ENCODE data around the gene RNF115. TPM values are rescaled to one million over a fixed set of nuclear protein-coding genes. Genes with fewer than 3 reads are reported as not detected.
"Not testable (repeated sequence)": the region's sequence is repeated elsewhere in the genome, so short reads cannot be mapped to it uniquely, and the experiment has no call there.

RNF115 gene
- total RNA-seq, 4 donors from 2014 or later, result 23.7 to 24.9 (median 23.8) TPM

- DNase-seq (ENCODE audit: low spot score in 2 of 2), result no peak
- no peak overlapping the region for H3K27ac ChIP-seq
- no peak for TF ChIP-seq EP300 (IDR thresholded peaks at IDR 0.05)
- TF ChIP-seq, protein P1, sequence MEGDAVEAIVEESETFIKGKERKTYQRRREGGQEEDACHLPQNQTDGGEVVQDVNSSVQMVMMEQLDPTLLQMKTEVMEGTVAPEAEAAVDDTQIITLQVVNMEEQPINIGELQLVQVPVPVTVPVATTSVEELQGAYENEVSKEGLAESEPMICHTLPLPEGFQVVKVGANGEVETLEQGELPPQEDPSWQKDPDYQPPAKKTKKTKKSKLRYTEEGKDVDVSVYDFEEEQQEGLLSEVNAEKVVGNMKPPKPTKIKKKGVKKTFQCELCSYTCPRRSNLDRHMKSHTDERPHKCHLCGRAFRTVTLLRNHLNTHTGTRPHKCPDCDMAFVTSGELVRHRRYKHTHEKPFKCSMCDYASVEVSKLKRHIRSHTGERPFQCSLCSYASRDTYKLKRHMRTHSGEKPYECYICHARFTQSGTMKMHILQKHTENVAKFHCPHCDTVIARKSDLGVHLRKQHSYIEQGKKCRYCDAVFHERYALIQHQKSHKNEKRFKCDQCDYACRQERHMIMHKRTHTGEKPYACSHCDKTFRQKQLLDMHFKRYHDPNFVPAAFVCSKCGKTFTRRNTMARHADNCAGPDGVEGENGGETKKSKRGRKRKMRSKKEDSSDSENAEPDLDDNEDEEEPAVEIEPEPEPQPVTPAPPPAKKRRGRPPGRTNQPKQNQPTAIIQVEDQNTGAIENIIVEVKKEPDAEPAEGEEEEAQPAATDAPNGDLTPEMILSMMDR (IDR thresholded peaks at IDR 0.05), result no peak
- no peak for TF ChIP-seq POLR2A (IDR thresholded peaks at IDR 0.05)
- H3K27me3 ChIP-seq, result no peaks in the 10 kb centered on the region
- H3K36me3 ChIP-seq, result peaks cover 5 to 70% (median 10%) of the 10 kb centered on the region in 3 donors
- no peaks in the 10 kb centered on the region for H3K9me3 ChIP-seq
- no peak overlapping the region for H3K4me3 ChIP-seq
- peaks cover 0 to 20% (median 7%) of the 10 kb centered on the region in 4 donors for H3K4me1 ChIP-seq
Observed at GRCh38 chr1:145827966-145828365, 4.1 kb upstream of the RNF115 start.

GRCh38 chr1:145826030-145826429 is 2.1 kb upstream of the RNF115 start:
- WGBS, 2 donors, result 89 to 91% methylated on average over 2 of the region's 2 CpGs
- peaks cover 3 to 50% (median 5%) of the 10 kb centered on the region in 3 donors for H3K36me3 ChIP-seq
- peaks cover 0 to 20% (median 7%) of the 10 kb centered on the region in 4 donors for H3K4me1 ChIP-seq
- no peaks in the 10 kb centered on the region for H3K27me3 ChIP-seq
- H3K4me3 ChIP-seq, result no peak overlapping the region
- TF ChIP-seq, protein P1 (IDR thresholded peaks at IDR 0.05), result no peak
- no peak for TF ChIP-seq EP300 (IDR thresholded peaks at IDR 0.05)
- TF ChIP-seq POLR2A (IDR thresholded peaks at IDR 0.05), result no peak
- no peak for DNase-seq (ENCODE audit: low spot score in 2 of 2)
- H3K27ac ChIP-seq, result no peak overlapping the region
- no peaks in the 10 kb centered on the region for H3K9me3 ChIP-seq

- Histone ChIP-seq H3K9me3 (no peaks in the 10 kb centered on the region), H3K36me3 (peaks cover 0 to 35% (median 5%) of the 10 kb centered on the region in 3 donors), H3K27me3 (no peaks in the 10 kb centered on the region), H3K27ac (peak overlapping the region; percentile 84 to 96 (median 93)), H3K4me3 (peak overlapping the region; percentile 73 to 96 (median 79)), H3K4me1 (peaks cover 0 to 20% (median 7%) of the 10 kb centered on the region in 4 donors)
- 2 to 3% methylated on average over 7 of the region's 7 CpGs for WGBS, 2 donors
- TF ChIP-seq POLR2A (IDR thresholded peaks at IDR 0.05) (no peak), EP300 (IDR thresholded peaks at IDR 0.05) (no peak)
- TF ChIP-seq, protein P1 (IDR thresholded peaks at IDR 0.05), result no peak
- DNase-seq (ENCODE audit: low spot score in 2 of 2), result no peak
Observed at GRCh38 chr1:145824499-145824842, 576 bp upstream of the RNF115 start.

DNA sequence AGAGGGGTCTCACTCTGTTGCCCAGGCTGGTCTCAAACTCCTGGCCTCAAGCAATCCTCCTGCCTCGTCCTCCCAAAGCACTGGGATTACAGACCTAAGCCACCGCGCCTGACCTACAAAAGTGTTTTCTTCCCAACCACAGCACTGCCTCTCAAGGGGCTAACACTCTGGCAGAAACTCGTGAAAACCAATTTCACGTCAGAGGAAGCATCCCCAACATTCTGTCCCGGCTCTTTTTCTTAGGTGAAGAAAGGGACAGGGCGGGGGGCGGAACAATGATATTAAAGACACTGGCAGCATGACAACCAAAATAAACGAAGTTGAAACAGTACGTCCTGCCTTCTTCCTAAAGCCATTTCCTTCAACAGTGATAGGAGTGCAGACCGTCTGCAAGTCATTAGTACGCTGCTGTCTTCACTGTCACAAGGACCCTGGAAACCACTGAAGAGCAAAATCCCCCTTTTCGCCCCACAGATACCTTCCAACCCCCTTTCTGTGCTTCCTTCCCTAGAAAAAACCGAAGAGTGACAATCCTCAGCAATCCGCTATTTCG is 1.0 kb downstream of the RNF115 start:
- H3K27ac ChIP-seq, result peak overlapping the region in 2 of 4 donors; percentile 62 to 73
- DNase-seq (ENCODE audit: low spot score in 2 of 2); H3K9me3 ChIP-seq; H3K27me3 ChIP-seq: not testable (repeated sequence)
- peaks cover 0 to 20% (median 7%) of the 10 kb centered on the region in 4 donors for H3K4me1 ChIP-seq
- H3K4me3 ChIP-seq, result peak overlapping the region in 1 of 4 donors; percentile 33
- H3K36me3 ChIP-seq, result peaks cover 0 to 19% (median 5%) of the 10 kb centered on the region in 3 donors
- 19% methylated on average over 4 of the region's 16 CpGs; no CpG with 5 or more reads in 1 of the 2 donors for WGBS, 2 donors

DNA sequence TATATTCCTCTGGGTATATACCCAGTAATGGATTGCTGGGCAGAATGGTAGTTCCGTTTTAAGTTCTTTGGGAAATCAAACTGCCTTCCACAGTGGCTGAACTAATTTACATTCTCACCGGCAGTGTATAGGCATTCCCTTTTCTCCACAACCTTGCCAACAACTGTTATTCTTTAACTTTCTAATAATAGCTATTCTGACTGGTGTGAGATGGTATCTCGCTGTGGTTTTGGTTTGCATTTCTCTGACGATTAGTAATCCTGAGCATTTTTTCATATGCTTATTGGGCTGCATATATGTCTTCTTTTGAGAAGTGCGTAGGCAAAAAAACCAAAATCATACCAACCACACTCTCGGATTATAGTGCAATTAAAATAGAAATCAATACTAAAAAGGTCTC is 5.8 kb downstream of the RNF115 start:
- not testable (repeated sequence) for DNase-seq (ENCODE audit: low spot score in 2 of 2); H3K27me3 ChIP-seq; H3K4me3 ChIP-seq; H3K4me1 ChIP-seq; H3K9me3 ChIP-seq; H3K27ac ChIP-seq; H3K36me3 ChIP-seq
- WGBS, 2 donors, result 80 to 87% methylated on average over 2 to 4 of the region's 6 CpGs

DNA sequence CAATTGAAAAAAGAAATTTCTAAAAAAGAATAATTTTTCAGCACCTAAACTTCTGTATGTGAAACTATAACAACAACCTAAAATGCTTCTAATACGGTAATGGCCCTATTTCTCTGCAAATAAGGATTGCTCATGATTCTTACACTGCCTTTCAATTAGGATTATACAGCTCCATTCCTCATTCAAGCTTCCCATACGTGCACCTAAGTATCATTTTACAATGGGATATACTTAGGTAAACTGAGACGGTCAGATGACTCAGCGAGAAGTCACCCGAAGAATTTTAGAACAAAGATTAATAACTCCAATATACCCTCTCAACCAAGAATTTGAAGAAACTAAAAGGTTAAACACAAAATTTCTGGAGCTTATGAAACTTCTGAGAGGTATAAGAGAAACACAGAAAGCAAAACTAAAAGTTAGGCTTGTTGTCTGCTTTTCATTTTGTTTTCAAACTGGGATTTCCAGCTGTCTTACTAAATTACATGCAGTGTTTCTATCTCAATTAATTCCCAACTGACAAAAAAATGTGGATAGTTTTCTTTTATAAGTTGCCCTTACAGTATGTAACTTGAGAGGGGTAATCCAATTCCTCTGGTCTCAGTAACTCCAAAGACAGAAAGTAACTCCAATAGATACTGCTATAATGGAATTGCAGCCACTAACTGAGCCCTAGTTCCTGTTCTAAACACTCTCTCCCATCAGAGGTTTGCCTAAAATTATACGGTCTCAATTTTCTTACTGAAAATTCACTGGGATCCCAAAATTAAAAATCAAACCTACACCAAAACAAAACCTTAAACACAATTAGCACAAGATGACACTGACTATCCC is 10.7 kb downstream of the RNF115 start:
- not testable (repeated sequence) for DNase-seq (ENCODE audit: low spot score in 2 of 2); H3K4me3 ChIP-seq; H3K9me3 ChIP-seq; H3K27me3 ChIP-seq; H3K4me1 ChIP-seq; H3K27ac ChIP-seq; H3K36me3 ChIP-seq
- WGBS, 2 donors, result 71 to 72% methylated on average over 6 of the region's 6 CpGs

Measured in tibial nerve (tissue), 4 donors.